Measurements from ENCODE around the gene STPG4.
A peak's percentile ranks its signal among the peaks of the same experiment; 100 is the strongest.

Gene STPG4

DNA sequence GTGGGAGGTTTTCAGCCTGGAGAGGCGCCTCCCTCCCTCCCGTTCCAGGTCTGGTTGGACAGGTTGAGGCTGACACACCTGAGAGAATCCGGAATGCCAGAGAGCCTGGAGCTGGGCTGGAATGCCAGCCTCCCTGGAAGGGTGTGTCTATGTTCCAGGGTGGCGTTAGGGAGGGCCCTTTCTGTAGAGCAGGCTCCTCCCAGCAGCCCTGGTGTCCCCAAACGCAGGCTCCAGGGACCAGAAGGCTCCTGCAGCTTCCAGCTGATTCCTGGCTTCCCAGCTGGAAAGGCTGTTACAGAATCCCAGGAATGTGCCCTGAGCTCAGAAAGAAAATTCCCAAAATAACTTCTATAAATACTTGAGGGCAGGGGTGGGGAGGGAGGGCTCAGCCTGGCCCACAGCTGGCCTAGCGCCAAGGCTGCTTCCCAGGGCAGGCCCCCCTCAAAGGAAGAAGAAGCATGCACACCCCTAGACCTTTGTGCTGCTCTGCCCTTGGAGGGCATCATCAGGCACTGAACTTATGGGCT, 85.4 kb downstream of the STPG4 start:
- DNase-seq, result no peak

DNA sequence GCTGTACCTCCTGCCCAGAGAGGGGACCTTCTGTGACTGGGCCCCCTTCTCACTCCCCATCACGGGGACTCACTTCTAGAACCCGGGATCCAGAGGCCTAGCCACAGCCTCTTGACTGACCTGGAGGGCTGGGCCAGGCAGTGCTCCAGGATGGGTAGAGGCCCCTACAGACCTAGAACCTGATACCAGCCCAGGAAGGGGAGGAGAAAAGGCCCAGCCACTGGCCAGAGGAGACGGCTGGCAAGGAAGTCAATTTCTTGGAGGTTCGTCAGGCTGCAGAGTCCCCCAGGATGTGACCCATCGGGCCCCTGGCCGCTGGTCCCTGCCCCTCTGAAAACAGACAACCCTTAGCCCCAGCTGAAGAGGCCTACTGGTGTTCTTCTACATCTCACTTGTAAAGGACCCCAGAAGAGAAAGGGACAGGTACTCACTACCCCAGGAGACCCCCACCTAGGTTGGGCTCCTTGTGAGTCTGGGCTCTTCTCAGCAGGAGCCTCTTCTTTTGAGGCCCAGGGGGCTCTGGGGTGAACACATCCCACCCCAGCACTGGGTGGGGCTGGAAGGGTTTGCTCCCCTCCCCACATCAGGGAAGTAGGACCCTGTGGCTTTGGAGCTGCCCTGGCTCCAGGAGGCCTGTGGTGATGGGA, 86.0 kb downstream of the STPG4 start:
- DNase-seq, result no peak

DNA sequence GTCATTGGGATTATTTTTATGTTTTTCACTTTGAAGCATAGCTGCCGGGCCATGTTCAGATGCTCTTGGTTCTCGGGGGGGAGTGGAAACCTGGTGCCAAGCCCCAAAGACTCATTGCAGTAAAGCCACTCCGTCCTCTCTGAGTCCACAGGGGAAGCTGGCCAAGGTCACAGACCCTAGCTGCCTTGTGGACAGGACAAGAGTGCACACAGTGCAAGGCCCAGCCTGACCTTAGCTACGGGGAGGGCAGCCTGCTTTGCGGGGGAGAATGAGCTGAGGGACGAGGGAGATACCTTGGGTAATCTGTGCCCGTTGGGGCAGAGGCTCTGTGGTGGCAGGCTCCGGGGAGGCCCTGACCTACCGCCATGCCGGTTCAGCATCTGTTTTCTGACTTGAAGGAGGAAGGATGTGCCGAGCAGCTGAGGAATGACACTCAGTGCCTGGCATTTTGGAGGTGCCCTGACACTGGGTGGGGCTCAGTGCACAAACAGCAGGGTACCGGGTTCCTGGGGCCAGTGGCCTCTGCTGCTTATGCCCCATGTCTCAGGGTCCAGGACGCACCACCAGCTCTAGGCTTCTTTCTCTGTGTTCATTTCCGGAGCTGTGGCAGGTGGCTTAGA, 87.2 kb downstream of the STPG4 start:
- DNase-seq, result no peak

DNA sequence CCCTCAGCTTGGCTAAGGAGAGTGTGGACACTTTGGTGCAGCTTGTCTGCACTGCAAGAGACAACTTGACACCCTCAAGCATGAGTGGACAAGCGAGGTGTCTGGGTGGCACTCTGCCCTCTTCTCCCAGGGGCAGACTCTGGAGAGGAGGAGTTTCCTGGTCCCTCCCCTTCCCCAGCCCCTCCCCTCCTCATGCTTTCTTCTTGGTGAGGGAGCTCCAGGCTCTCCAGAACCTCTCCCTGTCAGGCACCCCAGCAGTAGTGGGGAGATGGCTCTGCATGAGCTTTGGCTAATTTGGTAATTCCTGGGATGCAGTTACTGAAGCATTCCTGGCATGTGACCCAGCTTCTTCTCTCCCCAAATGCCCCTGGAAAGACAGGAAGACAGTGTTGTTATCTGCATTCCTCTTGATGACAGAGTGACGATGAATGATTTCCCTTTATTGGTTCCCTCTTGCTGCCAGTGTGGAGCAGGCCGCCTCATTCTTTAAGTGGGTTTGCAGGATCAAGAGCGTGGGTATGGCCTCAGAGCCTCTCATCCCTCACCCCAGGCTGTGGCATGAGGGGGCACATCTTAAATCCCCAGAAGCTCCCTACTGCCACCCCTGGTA, 89.2 kb downstream of the STPG4 start:
- DNase-seq, result peak in 1 of 3 donors; percentile 22

DNA sequence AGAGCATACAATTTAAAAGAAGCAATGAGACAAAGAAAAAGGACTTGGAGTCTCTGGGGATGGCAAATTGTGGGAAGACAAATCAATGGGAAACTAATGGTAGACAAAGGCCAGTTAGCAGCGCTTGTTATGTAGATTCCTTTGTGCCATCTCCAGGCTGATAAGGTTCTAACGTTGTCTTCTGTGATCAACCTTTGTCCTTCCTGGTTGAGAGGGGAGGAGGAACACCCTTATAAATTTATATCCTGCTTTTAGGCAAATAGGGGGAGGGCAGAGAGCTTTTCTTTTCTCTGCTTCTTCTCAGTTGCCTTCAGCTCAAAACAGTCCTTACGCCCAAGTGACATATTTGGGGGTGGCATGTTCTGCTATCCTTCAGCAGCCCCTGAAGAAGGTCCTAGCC, 89.8 kb downstream of the STPG4 start:
- DNase-seq, result no peak

DNA sequence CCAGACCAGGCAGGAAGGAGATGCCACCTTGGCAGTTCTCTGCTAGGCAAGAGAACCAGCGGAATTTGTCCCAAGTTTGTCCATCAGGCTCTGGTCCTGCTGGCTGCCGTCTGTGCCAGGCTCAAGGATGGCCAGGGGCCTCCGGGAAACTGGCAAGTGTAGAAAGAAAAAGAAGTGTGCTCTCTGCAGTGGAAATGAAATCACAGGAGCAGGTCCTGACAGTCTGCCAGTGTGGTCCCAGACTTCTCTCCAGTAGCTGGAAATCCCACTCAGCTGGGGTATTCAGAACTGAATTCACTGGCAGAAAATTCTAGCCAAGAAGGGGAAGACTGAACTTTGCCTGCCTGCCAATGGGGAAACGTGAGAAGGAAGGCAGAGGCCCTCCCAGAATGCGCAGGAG, 91.0 kb downstream of the STPG4 start:
- peak in 1 of 3 donors; percentile 27 for DNase-seq

- peak in 1 of 3 donors; percentile 26 for DNase-seq
These were observed 91.6 kb downstream of the STPG4 start for GRCh38 chr2:47063538-47063930.

- no peak for DNase-seq
These were observed 92.2 kb downstream of the STPG4 start for GRCh38 chr2:47062681-47063537.

- no peak for DNase-seq
These were observed 93.0 kb downstream of the STPG4 start for GRCh38 chr2:47061944-47062678.

DNA sequence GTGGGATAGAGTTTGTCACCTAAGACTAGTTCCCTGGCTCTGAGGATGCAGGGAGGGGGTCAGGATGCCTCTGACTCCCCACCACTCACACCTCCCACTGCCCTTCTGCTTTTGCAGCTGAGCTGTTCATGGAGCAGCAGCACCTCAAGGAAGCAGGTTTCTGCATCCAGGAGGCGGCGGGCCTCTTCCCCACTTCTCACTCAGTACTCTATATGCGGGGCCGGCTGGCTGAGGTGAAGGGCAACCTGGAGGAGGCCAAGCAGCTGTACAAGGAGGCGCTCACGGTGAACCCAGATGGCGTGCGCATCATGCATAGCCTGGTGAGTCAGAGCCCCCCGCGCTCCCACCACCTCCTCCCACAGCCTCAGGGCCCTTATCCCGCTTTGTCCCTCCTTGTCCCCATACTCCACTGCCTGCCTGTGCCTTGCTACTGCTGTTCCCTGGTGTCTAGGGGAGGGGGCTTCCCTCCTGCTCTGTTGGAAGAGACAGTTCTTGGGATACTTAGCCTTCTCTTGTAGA, 94.4 kb downstream of the STPG4 start:
- no peak for DNase-seq

DNA sequence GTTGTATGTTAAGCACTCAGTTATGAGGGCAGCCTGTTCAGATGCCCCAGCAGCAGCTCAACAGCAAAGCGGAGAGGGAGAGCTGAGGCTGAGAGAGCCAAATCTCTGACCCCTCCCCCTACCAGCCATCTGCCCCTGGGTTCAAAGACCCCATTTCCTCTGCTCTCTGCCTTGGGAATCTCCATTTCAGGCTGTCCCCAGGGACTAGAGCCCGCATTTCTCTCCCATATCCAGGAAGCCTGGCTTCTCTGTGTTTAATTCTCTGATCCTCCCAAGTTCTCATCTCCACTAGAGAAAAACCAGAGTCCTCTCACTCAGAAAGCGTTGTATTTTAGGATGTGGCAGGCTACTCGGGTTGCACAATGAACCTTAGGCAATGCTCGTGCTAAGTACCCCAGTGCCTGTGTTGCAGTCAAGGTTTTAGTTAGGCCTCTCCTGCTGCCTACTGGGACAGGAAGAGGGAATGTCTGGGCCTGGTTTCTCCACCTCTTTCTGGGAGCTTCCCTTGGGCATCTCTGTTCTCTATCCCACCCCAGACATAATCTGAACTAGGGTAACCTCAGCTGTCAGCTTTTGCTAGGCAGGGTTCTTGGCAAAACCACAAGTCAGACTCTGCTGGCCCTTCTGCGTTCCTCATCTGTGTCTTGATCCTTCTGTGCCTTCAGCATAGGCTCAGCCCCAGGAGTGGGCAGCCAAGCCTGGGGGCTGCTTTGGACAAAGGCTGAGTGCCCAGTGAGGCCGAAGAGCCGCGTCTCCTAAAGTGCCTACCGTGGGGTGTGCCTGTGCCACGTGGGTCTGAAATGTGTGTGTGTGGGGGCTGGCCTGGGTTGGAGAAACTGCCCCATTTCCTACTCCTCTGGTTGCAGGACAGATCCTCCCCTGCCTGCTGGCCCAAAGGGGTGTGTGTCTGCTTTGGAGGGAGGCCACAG, 96.8 kb downstream of the STPG4 start:
- DNase-seq, result peak; percentile 58 to 75 (median 71)

DNA sequence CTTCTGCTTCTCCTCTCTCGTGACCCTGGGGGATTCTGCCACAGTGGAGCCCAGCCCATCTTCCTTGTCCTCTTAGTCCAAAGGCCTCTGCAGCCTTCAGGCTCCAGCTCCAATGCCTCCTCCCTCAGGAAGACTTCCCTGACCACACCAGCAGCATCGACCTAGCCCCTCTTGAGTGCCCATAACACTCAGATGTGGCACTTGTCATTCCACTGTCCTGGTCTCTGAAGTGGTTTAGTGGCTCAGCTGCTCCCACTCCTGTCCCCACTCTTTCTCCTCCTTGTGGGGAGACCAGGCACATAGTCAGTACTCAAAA, 97.5 kb downstream of the STPG4 start:
- peak; percentile 91 to 92 (median 92) for DNase-seq

- no peak for DNase-seq
These were observed 98.0 kb downstream of the STPG4 start for GRCh38 chr2:47056868-47057686.

GRCh38 chr2:47056374-47056773, 98.7 kb downstream of the STPG4 start:
- DNase-seq, result no peak

GRCh38 chr2:47054868-47055267, 100.2 kb downstream of the STPG4 start:
- no peak for DNase-seq

GRCh38 chr2:47054036-47054555, 101.0 kb downstream of the STPG4 start:
- no peak for DNase-seq

DNA sequence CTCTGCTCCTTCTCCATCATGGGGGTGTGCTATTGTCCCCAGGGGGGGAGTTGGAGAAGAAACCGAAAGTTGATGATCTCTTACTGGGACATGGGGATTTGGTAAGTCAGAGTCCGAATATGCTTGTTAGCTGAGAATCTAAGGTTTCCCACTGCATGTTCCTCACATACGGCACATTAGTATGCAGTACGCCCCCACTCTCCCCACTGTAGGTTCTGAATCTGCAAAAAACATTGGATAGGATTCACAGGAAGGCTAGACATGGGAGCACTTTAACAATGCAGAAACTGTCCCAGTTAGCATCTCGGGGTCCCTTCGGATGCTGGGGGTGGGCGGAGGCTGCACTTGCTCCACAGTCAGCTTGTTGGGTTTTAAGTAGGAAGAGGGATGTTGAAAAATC, 102.3 kb downstream of the STPG4 start:
- no peak for DNase-seq

GRCh38 chr2:47051562-47051961, 103.5 kb downstream of the STPG4 start:
- no peak for DNase-seq

GRCh38 chr2:47050762-47051161, 104.3 kb downstream of the STPG4 start:
- DNase-seq, result no peak

Data from suppressor macrophage treated with lipopolysaccharide for 1 hour (primary cell).